HG02588 (cell line): ENCODE results near the gene CMSS1.
A peak's percentile ranks its signal among the peaks of the same experiment; 100 is the strongest.

Experiments used
- ATAC-seq: cut with Tn5 transposase; IDR thresholded peaks from one replicate; pipeline ENCODE4 v1.9.1; 2021; ENCODE audit warnings: mild to moderate bottlenecking, moderate library complexity; ENCODE audit not compliant: unreplicated experiment

The CMSS1 gene

DNA sequence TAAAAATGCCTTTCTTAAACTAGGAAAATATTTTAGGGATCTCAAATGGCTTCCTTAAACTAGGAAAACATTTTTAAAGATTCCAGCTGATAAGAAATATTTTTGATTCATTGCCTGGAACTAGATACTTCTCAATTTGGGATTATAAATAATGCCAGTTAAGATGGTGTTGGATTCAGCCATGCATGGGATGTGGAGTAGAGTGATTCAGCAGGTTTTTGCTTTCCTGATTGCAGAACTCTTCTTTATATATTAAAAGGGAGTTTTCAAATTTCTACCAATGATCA is 281.1 kb downstream of the CMSS1 start:
- ATAC-seq: no peak

- ATAC-seq: no peak
These were observed 282.0 kb downstream of the CMSS1 start for GRCh38 chr3:100099621-100100020.

DNA sequence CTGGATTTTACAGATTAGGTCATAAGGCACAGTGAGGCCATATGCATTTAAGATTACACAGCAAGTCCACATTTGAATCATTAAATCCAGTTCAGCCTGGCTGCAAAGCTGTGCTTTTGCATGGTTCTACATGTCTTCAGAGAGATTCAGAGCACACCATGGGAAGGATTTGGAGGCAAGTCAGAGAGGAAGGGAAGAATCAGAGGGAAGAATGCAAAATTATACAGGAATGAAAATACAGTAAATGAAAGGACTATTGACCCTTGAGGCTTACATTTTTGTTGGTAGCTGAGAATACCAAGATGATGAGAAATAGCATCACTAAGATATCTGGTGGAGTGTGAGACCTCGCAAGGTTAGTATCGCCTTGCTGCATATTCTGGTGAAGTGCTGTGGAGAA is 282.8 kb downstream of the CMSS1 start:
- ATAC-seq: no peak

- ATAC-seq: no peak
These were observed 285.1 kb downstream of the CMSS1 start for GRCh38 chr3:100102757-100103156.

DNA sequence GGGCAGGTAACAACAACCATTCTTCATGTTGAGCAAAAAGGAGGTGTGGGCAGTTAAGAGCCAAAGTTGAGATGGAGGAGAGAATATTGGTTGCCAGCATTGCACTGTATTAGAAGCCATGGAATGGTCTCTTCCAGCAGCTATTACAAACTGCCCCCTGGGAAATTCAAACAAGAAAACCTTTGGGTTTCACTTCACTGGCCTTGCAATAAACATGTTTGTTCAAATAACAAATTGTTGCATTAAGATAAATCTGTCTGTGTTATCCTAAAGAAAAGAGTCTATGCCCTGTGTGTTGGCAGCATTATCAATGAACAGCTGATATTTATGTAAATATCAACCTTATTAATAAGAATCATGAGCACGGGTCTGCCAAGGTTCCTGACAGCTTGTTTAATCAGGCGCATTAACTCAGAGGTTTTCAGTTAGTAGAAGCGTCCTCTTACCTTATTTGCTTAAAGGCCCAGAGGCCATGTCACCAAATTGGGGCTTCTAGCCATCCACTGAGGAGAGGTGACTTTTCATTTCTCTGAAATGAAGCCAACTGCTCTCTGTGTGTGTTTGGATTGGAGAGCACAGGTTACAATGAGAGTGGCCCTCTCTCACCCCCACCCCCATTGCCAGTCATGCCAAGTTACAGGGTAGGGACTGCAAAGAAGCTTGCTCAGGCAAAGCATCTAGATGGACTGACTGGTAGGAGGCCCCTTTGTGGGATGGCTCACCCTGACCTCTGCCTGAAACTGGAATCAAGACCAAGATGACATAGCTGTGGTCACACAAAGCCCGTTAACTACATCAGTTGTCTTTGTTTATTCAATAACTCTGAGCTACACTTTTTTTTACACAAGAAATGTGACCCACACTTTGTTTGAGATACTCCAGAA is 286.1 kb downstream of the CMSS1 start:
- peak; percentile 88 for ATAC-seq

DNA sequence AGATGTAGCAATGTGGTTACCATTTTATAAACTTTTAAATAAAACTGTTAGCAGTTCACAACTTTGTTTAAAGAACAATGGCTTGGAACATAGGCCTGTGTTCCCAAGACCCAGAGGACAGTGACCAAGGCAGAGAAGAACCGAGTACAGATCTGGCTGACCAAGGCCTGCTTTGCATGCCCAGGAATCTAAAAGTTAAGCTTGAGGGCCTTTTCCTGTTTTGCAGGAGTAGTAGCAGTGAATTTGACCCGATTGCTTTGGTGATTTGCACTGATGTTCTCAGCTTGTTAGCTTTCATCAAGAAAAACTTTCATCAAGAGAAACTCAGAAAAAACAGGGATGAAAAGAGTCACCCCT is 286.8 kb downstream of the CMSS1 start:
- ATAC-seq: peak; percentile 49

DNA sequence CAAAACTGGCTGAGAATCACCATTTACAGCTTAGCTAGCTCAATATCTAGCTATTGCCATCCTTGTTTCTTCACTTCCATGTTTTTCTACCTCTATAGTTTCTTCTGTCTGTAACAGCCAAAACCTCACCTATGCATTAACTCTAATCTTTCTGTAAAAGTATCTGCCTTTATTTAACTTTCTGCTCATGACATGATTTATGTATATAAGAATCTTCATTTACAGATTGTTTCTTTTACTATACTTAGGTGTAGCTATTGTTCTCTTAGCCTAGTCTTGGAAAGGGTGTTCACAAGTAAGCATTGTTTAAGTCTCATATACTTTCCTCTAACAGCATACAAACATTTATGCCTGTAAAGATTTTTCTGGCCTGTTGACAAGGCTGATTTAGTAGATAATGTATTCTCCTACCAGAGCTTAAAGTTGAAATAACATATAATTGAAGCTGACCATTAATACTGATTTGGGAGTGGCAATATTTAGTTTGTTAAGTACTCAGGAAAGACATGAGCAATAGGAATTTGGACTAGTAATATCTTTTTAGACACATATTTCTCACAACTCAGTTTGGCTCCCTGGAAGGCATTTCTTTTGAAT is 287.3 kb downstream of the CMSS1 start:
- no peak for ATAC-seq

DNA sequence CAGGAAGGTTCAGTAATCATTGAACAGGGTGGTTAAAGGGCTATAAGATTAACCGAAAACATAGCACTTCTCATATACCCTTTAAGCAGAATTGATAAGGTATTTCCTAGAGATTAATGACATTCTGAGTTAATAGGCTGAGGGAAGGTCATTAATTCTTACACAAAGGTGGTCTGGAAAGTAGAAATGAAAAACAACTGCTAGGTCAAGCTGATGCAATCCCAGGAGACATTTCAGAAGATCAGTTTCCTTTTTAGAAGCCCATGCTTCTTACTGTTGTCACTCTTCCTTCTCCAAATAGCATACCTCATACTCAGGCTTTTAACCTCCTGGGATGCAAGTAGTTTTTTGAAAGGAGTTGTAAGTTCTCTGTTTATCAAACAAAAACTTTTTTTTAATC is 287.8 kb downstream of the CMSS1 start:
- ATAC-seq: peak; percentile 38

DNA sequence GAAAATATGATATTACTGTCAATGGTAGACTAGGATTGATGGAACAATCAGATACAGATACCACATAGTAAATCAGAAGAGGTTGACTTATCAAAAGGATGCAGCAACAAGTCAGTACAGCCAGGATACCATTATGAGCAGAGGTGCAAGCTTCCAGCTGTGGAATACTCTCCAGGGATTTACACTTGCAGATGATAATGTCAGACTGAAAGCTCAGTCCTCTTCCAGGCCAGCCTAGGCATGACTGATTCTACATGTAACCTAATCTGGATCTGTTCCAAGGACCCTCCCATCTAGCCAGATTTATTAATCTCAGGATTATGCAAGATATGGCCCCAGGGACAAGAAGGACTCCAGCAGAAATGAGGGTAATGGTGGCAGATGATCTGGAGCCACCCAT is 288.4 kb downstream of the CMSS1 start:
- no peak for ATAC-seq

DNA sequence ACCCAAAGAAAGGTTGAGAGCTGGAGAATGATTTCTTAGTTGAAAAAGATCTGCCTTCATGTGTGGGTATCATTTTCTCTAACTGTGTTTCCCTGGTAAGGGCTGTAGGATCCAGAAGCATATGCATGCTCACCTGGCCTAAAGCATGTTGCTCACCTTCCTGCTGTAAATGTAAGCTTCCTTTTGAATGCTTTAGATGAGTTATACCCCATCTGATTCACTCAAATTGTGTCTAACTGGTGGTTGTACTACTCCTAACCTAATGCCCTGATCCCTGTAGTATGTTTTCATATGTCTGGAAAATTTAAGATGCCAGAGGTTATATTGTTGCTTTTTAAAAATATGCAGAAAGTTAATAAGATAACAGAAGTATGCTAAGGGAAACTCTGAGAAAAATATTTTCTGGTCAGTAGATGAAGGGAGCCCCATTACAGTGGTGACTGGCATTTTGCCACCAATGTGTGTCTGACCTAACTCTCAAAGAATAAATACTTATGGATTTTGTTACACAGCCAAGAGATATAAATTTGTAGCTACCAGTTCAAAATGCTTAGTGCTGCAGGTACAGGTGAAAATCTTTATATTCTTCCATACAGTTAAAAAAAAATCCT is 289.0 kb downstream of the CMSS1 start:
- ATAC-seq: no peak

- no peak for ATAC-seq
These were observed 289.7 kb downstream of the CMSS1 start for GRCh38 chr3:100107221-100107814.

- ATAC-seq: no peak
These were observed 290.9 kb downstream of the CMSS1 start for GRCh38 chr3:100108464-100109079.

GRCh38 chr3:100110162-100110561 is 292.5 kb downstream of the CMSS1 start:
- ATAC-seq: no peak

DNA sequence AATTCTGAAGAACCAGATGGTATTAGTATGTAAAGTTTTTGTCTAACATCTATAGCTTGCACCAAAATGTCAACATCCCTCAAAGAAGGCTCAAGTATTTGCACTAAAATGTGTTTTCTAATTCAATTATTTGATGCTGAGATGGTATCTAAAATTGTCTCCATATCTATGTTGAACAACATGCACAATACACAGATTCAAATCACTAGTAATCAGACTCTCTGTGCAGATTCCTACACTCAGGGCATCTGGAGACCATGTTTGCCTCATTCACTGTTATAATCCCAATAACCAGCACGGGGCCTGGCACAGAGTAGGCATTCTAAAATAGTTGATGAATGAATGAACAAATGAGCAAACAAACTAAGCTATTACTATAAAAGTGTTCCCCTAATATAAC is 294.1 kb downstream of the CMSS1 start:
- ATAC-seq: no peak

DNA sequence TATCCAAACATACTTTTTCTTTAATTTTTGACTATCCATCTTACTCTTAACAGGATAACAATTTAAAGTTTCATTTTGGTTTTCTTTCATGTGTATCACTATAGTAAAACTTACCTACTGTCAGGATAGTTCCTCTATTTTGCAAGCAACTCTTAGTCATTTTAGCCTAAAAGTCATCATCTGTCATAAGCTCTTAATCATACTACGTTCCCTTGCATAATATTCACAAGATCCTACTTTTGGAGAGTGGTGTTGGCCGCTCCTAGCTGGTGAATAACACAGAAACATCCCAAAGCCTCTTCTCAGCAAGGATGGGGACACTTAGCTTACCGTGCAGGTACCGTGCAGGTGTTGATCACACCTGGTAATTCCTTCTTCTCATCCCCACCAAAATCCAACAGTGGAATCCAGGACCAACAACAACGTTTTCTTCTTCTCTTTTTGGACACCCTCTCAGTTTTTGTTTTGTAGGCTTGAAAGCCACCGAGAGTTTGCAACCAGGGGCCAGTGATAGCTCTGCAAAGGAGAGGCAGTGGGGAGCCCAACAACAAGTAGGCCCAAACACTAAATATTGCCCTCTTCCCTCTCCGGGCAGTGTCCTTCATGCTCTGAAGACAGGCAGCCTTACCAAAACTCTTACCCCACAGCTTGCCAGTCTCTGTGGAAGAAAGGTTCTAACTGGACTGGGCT is 296.2 kb downstream of the CMSS1 start:
- no peak for ATAC-seq

DNA sequence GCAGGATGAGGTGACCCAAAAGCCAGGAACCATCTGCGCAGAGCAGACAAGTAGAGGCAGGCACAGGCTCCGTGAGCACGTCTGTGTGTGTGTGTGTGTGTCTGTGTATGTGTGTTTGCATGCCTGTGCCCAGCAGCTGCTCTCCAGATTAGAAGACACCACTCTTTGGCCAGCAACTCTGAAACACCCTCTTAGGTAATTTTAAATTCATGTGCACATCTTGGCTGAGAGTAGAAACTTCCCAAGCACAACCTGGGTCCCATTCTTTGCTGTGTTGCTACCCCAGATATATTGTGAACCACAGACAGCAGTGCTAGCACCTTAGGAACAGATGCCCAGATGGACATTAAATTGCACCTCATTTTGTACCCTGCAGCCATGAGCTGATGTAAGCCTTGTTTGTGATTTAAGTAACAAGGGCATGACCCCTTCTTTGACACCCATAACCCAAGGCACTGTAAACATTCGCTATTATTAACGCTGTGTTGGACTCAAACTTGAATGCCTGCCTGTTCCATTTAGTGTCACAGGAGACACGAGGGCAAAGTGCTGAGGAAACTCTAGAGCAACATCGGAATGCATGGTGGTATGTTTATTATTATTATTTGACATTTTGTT is 296.9 kb downstream of the CMSS1 start, which contains the start of gene FILIP1L:
FILIP1L (minus strand) TSS at position 89 of the 618 bp plus-strand sequence.
- no peak for ATAC-seq

DNA sequence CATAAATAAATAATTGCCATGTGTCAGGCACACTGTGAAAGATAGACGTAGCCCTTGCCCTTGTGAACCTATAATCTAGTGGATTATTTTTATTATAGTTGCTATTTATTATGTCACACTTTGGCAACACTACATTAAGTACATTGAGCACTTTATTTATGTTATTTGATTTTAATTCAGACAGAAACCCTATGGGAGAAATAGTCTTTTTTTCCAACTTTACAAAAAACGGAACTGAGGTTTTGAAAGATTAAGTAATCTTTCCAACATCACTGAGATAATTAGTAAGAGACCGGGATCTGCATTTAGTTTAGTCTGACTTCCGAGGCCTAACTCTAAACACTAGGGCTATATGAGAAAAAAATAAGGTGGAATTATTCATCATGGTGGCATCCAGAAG is 299.4 kb downstream of the CMSS1 start:
- no peak for ATAC-seq

DNA sequence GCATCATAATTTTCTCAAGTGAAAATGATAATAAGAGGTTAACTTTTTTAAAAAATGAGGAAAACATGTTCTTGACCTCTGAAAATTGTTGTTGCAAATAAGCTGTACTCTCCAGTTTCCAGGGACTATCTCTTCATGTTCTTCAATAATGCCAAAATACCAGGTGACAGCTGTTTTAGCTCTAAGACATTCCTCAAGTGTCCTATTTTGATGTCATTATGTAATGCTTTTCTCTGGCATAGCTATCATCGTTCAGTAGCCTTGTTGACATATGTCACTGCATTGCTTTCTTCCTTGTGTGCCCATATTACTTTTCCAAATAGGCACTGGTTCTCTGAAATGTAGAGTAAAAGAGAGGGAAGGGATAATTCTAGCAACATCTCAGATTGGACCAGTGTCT is 302.4 kb downstream of the CMSS1 start:
- ATAC-seq: no peak

DNA sequence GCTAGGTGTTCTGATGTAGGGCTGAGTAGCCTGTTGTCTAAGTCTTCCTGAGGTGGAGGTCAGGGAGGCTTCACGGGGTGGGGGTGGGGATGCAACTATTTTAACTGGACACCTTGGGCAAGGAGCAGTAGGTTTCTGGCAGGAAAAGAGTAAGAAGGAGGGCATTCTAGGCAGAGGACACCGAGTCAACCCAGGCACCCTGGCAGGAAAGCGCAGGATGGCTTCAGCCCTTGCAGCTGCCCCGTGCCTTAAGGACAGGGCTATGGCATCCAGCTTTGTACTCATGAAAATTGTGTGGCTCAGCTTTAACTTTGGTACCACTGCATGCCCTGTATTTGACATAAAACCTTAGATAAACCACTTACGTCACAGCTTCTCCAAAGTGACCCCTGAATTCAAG is 303.0 kb downstream of the CMSS1 start:
- no peak for ATAC-seq

DNA sequence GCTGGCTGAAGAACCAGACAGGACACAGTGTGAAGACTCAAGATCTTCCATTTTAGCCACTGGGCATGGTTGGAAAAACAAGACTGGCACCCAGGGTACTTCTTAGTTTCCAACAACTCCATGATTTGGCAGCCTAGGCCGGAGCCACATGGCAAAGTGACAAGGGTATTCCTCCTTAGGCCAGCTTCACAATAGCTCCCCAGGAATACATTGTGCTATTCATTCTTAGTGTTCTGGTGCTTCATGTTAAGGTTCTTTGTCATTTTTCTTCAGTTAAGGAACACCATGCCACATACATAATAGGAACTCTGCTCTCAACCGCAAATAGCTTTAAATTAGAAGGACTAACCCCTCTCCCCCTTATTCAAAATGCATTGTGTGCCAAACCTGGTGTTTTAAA is 304.7 kb downstream of the CMSS1 start:
- ATAC-seq: no peak
